Ascending aorta (tissue), 2 donors: Measurements from ENCODE around the gene RNASE7. TPM values are rescaled to one million over a fixed set of nuclear protein-coding genes. Genes with fewer than 3 reads are reported as not detected.

Experiments
- DNase-seq, 2 donors: peaks; one replicate each; pipeline ENCODE4 v3.0.0-alpha.2; 2019; ENCODE audit warnings: low spot score in 2 of 2
- H3K27ac ChIP-seq, 2 donors: fragments of 200-600 bp; sonication (generic); one replicate each; pipeline ENCODE4 v1.5.1; 2016 to 2017; ENCODE audit warnings: mild to moderate bottlenecking in 1 of 2
- H3K27me3 ChIP-seq: fragments of 200-600 bp; sonication (generic); one replicate; pipeline ENCODE4 v1.5.1; 2017
- H3K36me3 ChIP-seq, 2 donors: fragments of 200-600 bp; sonication (generic); one replicate each; pipeline ENCODE4 v1.5.1; 2016
- H3K4me1 ChIP-seq, 2 donors: fragments of 200-600 bp; sonication (generic); one replicate each; pipeline ENCODE4 v1.5.1; 2016 to 2017; ENCODE audit warnings: mild to moderate bottlenecking in 1 of 2
- H3K4me3 ChIP-seq, 2 donors: fragments of 200-600 bp; sonication (generic); one replicate each; pipeline ENCODE4 v1.5.1; 2016 to 2017; ENCODE audit warnings: mild to moderate bottlenecking in 1 of 2
- H3K9me3 ChIP-seq, 2 donors: fragments of 200-600 bp; sonication (generic); one replicate each; pipeline ENCODE4 v1.5.1; 2016
- intact Hi-C: fragments of 100-400 bp; cut with DNase I; formaldehyde crosslinking; loops from one replicate; pipeline ENCODE4 v1.15.1; 2023
- total RNA-seq: library from RNA; depleted of rRNA; stranded (reverse); fragments of >200 nt; gene quantifications from one replicate; pipeline ENCODE4 v1.1.0, GENCODE V29; 2016
- TF ChIP-seq, protein P1 (sequence below), 3 experiments: fragments of 200-600 bp in 2 of 3; fragments of 450-650 bp in 1 of 3; sonication (generic) in 2 of 3; IDR thresholded peaks; one replicate each; pipeline ENCODE4 v1.5.1; 2016 to 2019; ENCODE audit warnings: antibody characterized with exemption in 3 of 3, mild to moderate bottlenecking in 1 of 3, moderate library complexity in 1 of 3

RNASE7 gene
- total RNA-seq, 1 donor from 2014 or later = not detected

DNA sequence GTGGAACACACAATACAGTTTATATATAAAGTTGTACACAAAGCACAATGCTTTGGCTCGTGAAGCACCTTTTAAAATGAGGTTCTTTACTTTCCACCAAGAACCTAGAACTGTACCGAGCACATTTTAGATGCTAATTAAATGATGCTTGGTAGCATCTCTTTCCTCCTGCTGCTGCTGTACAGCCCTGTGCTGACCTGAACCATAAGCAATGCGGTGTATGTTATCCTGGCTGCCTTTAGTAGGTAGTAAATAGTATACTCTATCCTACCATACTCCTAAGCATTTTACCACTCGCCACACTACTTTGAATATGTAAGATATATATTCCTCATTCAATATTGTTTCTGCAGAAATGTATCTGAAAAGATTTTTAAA lies 12.6 kb downstream of the RNASE7 start:
- H3K4me3 ChIP-seq = no peak overlapping the region
- no peaks in the 10 kb centered on the region for H3K4me1 ChIP-seq
- H3K27ac ChIP-seq = no peak overlapping the region
- H3K27me3 ChIP-seq = no peaks in the 10 kb centered on the region
- intact Hi-C loops = no loop called here
- no peaks in the 10 kb centered on the region for H3K36me3 ChIP-seq
- TF ChIP-seq, protein P1, sequence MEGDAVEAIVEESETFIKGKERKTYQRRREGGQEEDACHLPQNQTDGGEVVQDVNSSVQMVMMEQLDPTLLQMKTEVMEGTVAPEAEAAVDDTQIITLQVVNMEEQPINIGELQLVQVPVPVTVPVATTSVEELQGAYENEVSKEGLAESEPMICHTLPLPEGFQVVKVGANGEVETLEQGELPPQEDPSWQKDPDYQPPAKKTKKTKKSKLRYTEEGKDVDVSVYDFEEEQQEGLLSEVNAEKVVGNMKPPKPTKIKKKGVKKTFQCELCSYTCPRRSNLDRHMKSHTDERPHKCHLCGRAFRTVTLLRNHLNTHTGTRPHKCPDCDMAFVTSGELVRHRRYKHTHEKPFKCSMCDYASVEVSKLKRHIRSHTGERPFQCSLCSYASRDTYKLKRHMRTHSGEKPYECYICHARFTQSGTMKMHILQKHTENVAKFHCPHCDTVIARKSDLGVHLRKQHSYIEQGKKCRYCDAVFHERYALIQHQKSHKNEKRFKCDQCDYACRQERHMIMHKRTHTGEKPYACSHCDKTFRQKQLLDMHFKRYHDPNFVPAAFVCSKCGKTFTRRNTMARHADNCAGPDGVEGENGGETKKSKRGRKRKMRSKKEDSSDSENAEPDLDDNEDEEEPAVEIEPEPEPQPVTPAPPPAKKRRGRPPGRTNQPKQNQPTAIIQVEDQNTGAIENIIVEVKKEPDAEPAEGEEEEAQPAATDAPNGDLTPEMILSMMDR (IDR thresholded peaks at IDR 0.05) = no peak
- H3K9me3 ChIP-seq = no peaks in the 10 kb centered on the region
- no peak for DNase-seq

DNA sequence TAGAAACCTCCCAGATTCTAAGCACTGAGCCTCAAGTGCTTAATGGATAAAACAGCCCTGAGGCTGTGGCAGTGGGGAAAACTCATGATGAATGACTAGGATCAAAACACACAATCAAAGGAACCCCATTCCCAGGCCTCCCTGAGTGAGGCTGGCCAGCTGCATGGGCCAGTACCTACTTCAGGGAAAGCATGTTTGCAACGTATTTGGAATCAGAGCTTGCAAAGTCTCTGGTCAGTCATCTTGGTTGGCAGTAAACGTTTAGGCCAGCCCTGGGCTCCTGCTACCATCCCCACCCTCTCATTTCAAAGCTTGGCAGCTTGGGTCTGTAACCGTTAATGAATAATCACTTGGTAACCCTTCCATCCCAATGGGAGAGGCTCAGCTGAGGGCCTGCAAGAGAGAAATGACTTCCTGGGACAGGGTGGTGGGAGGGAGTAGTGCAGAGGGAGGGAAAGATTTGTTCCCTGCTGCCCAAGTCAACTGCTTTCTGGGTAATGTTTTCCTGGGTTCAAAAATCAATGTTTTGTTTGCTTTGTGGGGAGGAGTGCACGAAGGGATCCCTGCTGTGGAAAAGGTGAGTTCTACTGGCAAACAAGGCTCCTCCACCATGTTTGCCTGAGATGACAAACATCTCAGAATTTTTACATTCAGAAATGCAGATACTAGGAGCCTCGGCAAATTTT lies 13.4 kb downstream of the RNASE7 start:
- intact Hi-C loops = no loop called here
- Histone ChIP-seq H3K27ac (no peak overlapping the region), H3K4me3 (no peak overlapping the region), H3K27me3 (no peaks in the 10 kb centered on the region), H3K36me3 (no peaks in the 10 kb centered on the region), H3K9me3 (no peaks in the 10 kb centered on the region), H3K4me1 (no peaks in the 10 kb centered on the region)
- no peak for DNase-seq
- TF ChIP-seq, protein P1 (IDR thresholded peaks at IDR 0.05) = no peak

DNA sequence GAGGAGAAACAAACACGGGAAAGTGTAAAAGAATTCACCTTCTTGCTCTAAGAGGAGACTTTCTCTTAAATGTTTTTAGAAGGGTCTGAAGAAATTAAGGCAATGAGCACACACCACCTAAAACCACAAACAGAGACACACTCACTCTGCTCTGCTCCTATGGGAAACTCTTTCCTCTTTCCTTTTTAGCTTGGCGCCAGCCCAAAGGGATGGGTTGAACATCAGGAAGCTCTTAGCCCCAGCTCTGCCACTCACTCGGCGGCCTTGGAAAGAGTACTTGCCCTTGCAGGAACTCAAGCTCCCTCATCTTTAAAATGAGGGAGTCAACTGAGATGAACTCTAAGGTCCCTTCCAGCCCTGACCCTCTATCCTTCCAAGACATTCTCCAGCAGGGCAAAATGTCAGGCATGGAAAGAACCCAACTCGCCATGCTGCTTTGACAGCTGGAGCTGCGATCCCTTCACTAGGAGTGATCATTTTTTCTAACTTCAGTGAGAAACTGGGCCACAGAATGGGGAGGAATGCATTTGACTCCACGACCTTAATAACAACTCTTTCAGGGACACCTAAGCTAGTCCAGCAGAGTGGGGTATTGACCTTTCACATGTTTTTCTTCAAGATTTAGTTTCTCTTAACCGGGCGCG lies 14.5 kb downstream of the RNASE7 start:
- H3K4me1 ChIP-seq = no peaks in the 10 kb centered on the region
- no peak overlapping the region for H3K27ac ChIP-seq
- TF ChIP-seq, protein P1 (IDR thresholded peaks at IDR 0.05) = no peak
- no peak for DNase-seq
- no peaks in the 10 kb centered on the region for H3K36me3 ChIP-seq
- no peaks in the 10 kb centered on the region for H3K9me3 ChIP-seq
- H3K27me3 ChIP-seq = no peaks in the 10 kb centered on the region
- intact Hi-C loops = no loop called here
- no peak overlapping the region for H3K4me3 ChIP-seq

DNA sequence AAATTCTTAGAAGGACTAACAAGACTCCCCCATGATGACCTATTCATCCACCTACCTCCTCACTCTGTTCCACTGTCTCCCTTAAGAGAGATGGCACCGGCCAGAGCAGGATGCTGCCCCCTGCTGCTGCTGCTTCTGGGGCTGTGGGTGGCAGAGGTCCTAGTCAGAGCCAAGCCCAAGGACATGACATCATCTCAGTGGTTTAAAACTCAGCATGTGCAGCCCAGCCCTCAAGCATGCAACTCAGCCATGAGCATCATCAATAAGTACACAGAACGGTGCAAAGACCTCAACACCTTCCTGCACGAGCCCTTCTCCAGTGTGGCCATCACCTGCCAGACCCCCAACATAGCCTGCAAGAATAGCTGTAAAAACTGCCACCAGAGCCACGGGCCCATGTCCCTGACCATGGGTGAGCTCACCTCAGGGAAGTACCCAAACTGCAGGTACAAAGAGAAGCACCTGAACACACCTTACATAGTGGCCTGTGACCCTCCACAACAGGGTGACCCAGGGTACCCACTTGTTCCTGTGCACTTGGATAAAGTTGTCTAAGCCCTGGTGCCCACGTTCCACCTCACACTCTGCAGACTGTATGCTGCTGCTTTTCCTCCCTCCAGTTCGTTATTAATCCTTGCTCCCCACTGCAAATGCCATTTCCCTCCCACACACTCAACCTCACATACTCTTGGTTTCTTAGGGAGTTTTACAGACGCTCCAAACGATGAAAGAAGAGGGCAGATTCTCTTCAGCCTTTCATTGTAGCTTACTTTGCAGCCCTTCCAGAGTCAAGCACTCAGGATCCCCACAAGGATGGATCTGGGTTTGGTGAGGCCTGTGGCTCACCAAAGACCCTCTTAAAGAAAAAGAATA lies 15.9 kb downstream of the RNASE7 start, which contains the start of gene RNASE8:
Gene RNASE8 (plus strand): TSS at position 20 of the 873 bp plus-strand sequence. CDS start 71 bp downstream, at position 91.
- H3K4me1 ChIP-seq = no peaks in the 10 kb centered on the region
- intact Hi-C loops = no loop called here
- H3K27me3 ChIP-seq = no peaks in the 10 kb centered on the region
- no peak for DNase-seq
- H3K9me3 ChIP-seq = no peaks in the 10 kb centered on the region
- no peak within 1 kb of the TSS for H3K27ac ChIP-seq
- H3K36me3 ChIP-seq = no peaks in the 10 kb centered on the region
- no peak within 1 kb of the TSS for H3K4me3 ChIP-seq
- TF ChIP-seq, protein P1 (IDR thresholded peaks at IDR 0.05) = no peak

DNA sequence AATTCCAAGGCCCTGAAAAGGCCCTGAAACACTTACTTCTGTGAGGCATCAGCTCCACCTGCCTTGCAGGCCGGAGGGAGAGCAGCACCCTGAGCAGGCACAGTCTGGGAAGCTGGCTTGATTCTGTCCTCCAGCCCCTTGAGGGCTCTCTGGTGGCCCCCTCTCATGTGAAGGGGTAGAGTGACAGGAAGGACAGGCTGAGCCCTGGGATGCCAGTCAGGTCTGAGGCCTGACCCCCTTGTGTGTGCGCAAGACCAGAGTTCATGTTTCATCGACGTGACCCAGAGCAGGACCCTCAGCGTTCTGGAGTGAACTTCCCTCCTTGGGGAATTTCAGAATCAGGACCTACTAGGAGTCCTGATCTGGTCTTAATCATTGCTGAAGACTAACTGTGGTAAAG lies 16.7 kb downstream of the RNASE7 start:
- Histone ChIP-seq H3K36me3 (no peaks in the 10 kb centered on the region), H3K4me1 (no peaks in the 10 kb centered on the region), H3K27me3 (no peaks in the 10 kb centered on the region), H3K9me3 (no peaks in the 10 kb centered on the region), H3K4me3 (no peak overlapping the region), H3K27ac (no peak overlapping the region)
- DNase-seq = no peak
- intact Hi-C loops = no loop called here
- TF ChIP-seq, protein P1 (IDR thresholded peaks at IDR 0.05) = no peak
